HG03025 (cell line): ENCODE results near the gene GJD3.

ENCODE experiments used
- ATAC-seq: cut with Tn5 transposase; IDR thresholded peaks from one replicate; pipeline ENCODE4 v1.9.1; 2021; ENCODE audit warnings: mild to moderate bottlenecking, moderate library complexity; ENCODE audit not compliant: unreplicated experiment, low FRiP score

Gene GJD3

GRCh38 chr17:40354221-40355122, 10.1 kb downstream of the GJD3 start:
- no peak for ATAC-seq

- ATAC-seq = no peak
Measured at GRCh38 chr17:40352779-40353394, 11.7 kb downstream of the GJD3 start.

GRCh38 chr17:40352237-40352778, 12.2 kb downstream of the GJD3 start:
- no peak for ATAC-seq

DNA sequence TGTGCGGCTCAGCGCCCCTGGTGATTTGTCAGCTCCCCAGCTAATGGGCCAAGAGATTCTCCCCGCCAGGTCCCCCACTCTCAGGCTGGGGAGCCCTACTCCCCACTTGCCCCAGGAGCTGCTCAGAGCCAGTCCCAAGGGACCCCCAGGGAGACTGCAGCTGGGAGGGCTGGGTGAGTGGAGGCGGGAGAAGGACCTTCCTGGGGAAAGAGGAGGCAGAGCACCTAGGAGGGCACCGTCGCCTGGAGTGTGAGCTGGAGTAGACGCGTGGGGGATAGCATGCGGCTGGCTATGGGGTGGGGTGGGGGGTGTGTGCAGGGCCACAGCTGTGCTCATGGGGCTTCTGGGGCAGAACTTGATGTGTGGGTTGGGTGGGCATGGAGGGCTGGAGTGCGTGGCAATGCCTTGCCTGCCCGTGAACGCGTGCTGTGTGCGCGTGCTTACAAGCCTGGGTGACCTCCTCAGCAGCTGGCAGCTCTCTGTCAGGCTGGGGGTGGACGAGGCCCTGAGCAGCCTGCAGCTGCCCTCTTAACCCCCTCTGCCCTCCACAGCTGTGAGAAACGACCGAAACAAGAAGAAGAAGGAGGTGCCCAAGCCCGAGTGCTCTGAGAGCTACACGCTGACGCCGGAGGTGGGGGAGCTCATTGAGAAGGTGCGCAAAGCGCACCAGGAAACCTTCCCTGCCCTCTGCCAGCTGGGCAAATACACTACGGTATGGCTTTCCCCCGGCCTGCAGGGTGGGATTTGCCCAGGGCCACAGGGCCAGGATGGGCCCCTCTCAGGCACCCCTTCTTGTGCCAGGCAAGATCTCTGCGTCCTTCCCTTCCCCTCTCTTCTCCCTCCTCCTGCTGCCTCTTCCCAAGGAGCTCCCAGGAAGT, 12.9 kb downstream of the GJD3 start:
- ATAC-seq = no peak

DNA sequence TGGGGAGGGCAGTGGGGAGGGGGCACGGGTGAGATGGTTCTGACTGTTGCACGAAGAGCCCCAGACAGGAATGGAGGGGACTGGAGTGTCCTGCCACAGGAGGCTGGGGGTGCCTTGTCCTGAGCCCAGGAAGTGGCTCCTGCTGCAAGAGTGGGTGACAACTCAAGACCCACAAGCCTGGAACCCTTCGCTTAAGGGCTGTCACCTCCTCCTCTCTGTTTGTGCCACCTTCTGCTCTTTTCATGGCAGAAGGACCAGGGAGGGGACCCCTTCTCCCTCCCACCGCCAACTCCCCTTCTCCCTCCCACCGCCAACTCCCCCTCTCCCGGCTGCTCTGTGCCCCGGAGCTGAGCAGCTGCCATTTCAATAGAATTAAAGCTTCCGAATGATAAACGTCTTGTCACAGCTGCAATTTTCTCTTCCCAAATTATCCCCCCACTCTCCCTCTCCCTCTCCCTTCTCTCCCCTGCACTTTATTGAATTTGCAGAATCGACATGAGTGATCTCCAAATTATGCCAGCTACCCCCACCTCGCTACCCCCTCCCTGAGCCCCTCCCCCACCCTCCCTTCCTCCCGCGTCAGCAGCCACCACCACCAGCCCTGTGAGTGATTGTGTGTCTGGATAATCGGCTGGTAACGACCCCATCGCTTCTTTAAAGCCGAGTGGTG, 13.7 kb downstream of the GJD3 start:
- no peak for ATAC-seq

- ATAC-seq = no peak
Measured at GRCh38 chr17:40349895-40350688, 14.4 kb downstream of the GJD3 start.

- ATAC-seq = no peak
Measured at GRCh38 chr17:40349477-40349894, 15.1 kb downstream of the GJD3 start.

GRCh38 chr17:40348562-40349476, 15.7 kb downstream of the GJD3 start:
- ATAC-seq = no peak

- ATAC-seq = no peak
Measured at GRCh38 chr17:40348136-40348504, 16.4 kb downstream of the GJD3 start.

- ATAC-seq = no peak
Measured at GRCh38 chr17:40347319-40348135, 17.0 kb downstream of the GJD3 start.

GRCh38 chr17:40346765-40347158, 17.8 kb downstream of the GJD3 start:
- no peak for ATAC-seq

DNA sequence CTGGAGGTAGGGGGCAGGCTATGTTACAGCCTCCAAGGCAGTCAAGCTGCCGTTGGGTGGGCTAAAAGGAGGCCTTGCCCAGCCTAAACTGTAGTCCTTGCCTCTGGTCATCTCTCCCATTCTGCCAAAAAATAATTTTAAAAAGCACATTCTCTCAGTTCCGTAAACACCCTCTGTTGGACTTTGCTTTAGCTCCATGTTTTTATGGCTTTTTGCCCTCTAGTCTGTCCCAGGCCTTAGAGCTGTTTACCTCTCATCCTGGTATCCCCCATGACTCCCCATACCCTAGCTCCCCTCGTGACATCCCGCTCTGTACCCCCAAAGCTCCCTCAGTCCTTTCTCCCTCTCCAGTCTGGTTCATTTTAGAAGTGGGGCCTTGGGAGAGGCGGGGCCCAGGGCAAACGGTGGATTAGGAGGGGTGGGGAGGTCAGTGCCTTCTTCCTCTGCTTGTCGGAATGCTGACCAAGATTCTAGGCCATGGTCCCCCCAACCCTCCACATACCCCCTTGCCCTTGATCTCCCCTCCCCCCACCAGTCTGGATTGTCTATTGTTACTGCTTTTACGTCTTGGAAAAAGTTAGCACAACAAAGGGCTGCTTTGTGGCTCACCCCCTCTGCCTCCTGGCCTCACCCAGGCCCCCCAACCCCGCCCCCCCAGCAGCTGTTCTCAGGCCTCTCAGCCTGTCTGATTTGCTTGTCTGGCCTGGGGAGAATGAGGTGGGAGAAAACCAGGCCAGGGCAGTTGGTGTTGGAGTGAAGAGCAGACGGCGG, 18.4 kb downstream of the GJD3 start:
- ATAC-seq = no peak

- ATAC-seq = no peak
Measured at GRCh38 chr17:40345161-40345993, 19.2 kb downstream of the GJD3 start.

- ATAC-seq = no peak
Measured at GRCh38 chr17:40344421-40345160, 19.9 kb downstream of the GJD3 start.
